Measurements from ENCODE around the gene PIK3AP1.

PIK3AP1 gene

GRCh38 chr10:96646301-96646700, 74.0 kb downstream of the PIK3AP1 start:
- peaks cover 2% of the 10 kb centered on the region for H3K79me2 ChIP-seq (ENCODE audit: insufficient read depth, low read length)
- no peak overlapping the region for H3K27ac ChIP-seq (ENCODE audit: low read depth, low read length)
- no peak overlapping the region for H3K4me2 ChIP-seq (ENCODE audit: low read depth, low read length, poor library complexity, severe bottlenecking)
- no peak overlapping the region for H3K9ac ChIP-seq (ENCODE audit: low read length)
- TF ChIP-seq EZH2phosphoT487 (conservative IDR thresholded peaks at IDR 0.05; ENCODE audit: low read length) = no peak
- no peak for TF ChIP-seq CTCF (IDR thresholded peaks at IDR 0.05; ENCODE audit: insufficient read depth, low read length, poor library complexity, severe bottlenecking)
- H3K9me2 ChIP-seq (replicated peaks; ENCODE audit: insufficient read depth, low read length) = no peaks in the 10 kb centered on the region
- no peaks in the 10 kb centered on the region for H3K27me3 ChIP-seq (ENCODE audit: low read length)
- H3K4me3 ChIP-seq (ENCODE audit: insufficient read depth, low read length, poor library complexity, severe bottlenecking) = no peak overlapping the region
- no peaks in the 10 kb centered on the region for H3K9me3 ChIP-seq (ENCODE audit: insufficient read depth, low read length)
- H3K36me3 ChIP-seq (ENCODE audit: low read length) = peaks cover 68% of the 10 kb centered on the region
- H4K20me1 ChIP-seq (ENCODE audit: low read depth, low read length) = no peaks in the 10 kb centered on the region
- H3F3A ChIP-seq (ENCODE audit: insufficient read depth) = peaks cover 29% of the 10 kb centered on the region
- H2AFZ ChIP-seq (ENCODE audit: low read depth, low read length, severe bottlenecking) = no peak overlapping the region

GRCh38 chr10:96645191-96645721, 75.1 kb downstream of the PIK3AP1 start:
- Histone ChIP-seq H3K27me3 (ENCODE audit: low read length) (no peaks in the 10 kb centered on the region), H3K9me3 (ENCODE audit: insufficient read depth, low read length) (no peaks in the 10 kb centered on the region), H2AFZ (ENCODE audit: low read depth, low read length, severe bottlenecking) (no peak overlapping the region), H3K27ac (ENCODE audit: low read depth, low read length) (no peak overlapping the region), H3K79me2 (ENCODE audit: insufficient read depth, low read length) (no peaks in the 10 kb centered on the region), H3K4me2 (ENCODE audit: low read depth, low read length, poor library complexity, severe bottlenecking) (no peak overlapping the region), H3K4me3 (ENCODE audit: insufficient read depth, low read length, poor library complexity, severe bottlenecking) (no peak overlapping the region), H4K20me1 (ENCODE audit: low read depth, low read length) (no peaks in the 10 kb centered on the region), H3K9ac (ENCODE audit: low read length) (no peak overlapping the region), H3K9me2 (replicated peaks; ENCODE audit: insufficient read depth, low read length) (no peaks in the 10 kb centered on the region), H3F3A (ENCODE audit: insufficient read depth) (peaks cover 29% of the 10 kb centered on the region), H3K36me3 (ENCODE audit: low read length) (peaks cover 60% of the 10 kb centered on the region)
- no peak for TF ChIP-seq CTCF (IDR thresholded peaks at IDR 0.05; ENCODE audit: insufficient read depth, low read length, poor library complexity, severe bottlenecking)

GRCh38 chr10:96643920-96644319, 76.4 kb downstream of the PIK3AP1 start:
- H3K4me2 ChIP-seq (ENCODE audit: low read depth, low read length, poor library complexity, severe bottlenecking) = no peak overlapping the region
- H3K9ac ChIP-seq (ENCODE audit: low read length) = no peak overlapping the region
- H3K9me3 ChIP-seq (ENCODE audit: insufficient read depth, low read length) = no peaks in the 10 kb centered on the region
- peaks cover 25% of the 10 kb centered on the region for H3F3A ChIP-seq (ENCODE audit: insufficient read depth)
- no peak overlapping the region for H3K4me3 ChIP-seq (ENCODE audit: insufficient read depth, low read length, poor library complexity, severe bottlenecking)
- peaks cover 62% of the 10 kb centered on the region for H3K36me3 ChIP-seq (ENCODE audit: low read length)
- no peak overlapping the region for H3K27ac ChIP-seq (ENCODE audit: low read depth, low read length)
- H3K79me2 ChIP-seq (ENCODE audit: insufficient read depth, low read length) = no peaks in the 10 kb centered on the region
- no peaks in the 10 kb centered on the region for H3K9me2 ChIP-seq (replicated peaks; ENCODE audit: insufficient read depth, low read length)
- no peaks in the 10 kb centered on the region for H4K20me1 ChIP-seq (ENCODE audit: low read depth, low read length)
- TF ChIP-seq EZH2phosphoT487 (conservative IDR thresholded peaks at IDR 0.05; ENCODE audit: low read length) (no peak), CTCF (IDR thresholded peaks at IDR 0.05; ENCODE audit: insufficient read depth, low read length, poor library complexity, severe bottlenecking) (no peak)
- no peak overlapping the region for H2AFZ ChIP-seq (ENCODE audit: low read depth, low read length, severe bottlenecking)
- no peaks in the 10 kb centered on the region for H3K27me3 ChIP-seq (ENCODE audit: low read length)
